Dermis blood vessel endothelial cell (primary cell): ENCODE measurements around the gene NELFA. TPM values are rescaled to one million over a fixed set of nuclear protein-coding genes. Genes with fewer than 3 reads are reported as not detected.

Experiments used
- total RNA-seq: library from RNA; depleted of rRNA; stranded (reverse); fragments of >200 nt; gene quantifications from 2 replicates; pipeline ENCODE4 v1.2.3, GENCODE V29; 2014

NELFA gene
- total RNA-seq, 1 donor from 2014 or later = 13.8 TPM

Other genes starting within 250 kb of the NELFA start
- 1.1 and 1.4 TPM in 2 replicates for gene FGFR3, start 215.7 kb downstream of the NELFA start, total RNA-seq
- 90.0 and 95.8 TPM in 2 replicates for gene LETM1, start 152.8 kb downstream of the NELFA start, total RNA-seq
- 66.0 and 102 TPM in 2 replicates for gene NSD2, start 137.6 kb downstream of the NELFA start, total RNA-seq
- under 0.01 TPM in 2 replicates for gene NAT8L, start 50.4 kb upstream of the NELFA start, total RNA-seq
- 14.0 and 15.8 TPM in 2 replicates for gene HAUS3, start 233.1 kb upstream of the NELFA start, total RNA-seq
- 2.7 and 5.8 TPM in 2 replicates for gene POLN, start 233.1 kb upstream of the NELFA start, total RNA-seq